ENCODE data around the gene PABPC1L2A. TPM values are rescaled to one million over a fixed set of nuclear protein-coding genes. Genes with fewer than 3 reads are reported as not detected.

PABPC1L2A gene
- total and polyA plus RNA-seq, 2 experiments from 2014 or later, result 0.26 to 1.0 TPM

GRCh38 chrX:73068467-73069364, 10.6 kb downstream of the PABPC1L2A start:
- Histone ChIP-seq H3K27ac (ENCODE audit: low read depth) (no peak overlapping the region), H3K4me1 (ENCODE audit: insufficient read depth) (no peaks in the 10 kb centered on the region), H3K79me2 (replicated peaks; ENCODE audit: insufficient read depth) (no peaks in the 10 kb centered on the region), H3F3A (replicated peaks; ENCODE audit: low read depth) (no peaks in the 10 kb centered on the region), H2AFZ (no peak overlapping the region), H3K36me3 (ENCODE audit: insufficient read depth) (no peaks in the 10 kb centered on the region), H3K9me2 (ENCODE audit: insufficient read depth) (no peaks in the 10 kb centered on the region), H3K4me2 (no peak overlapping the region), H3K27me3 (ENCODE audit: insufficient read depth) (no peaks in the 10 kb centered on the region), H4K20me1 (replicated peaks; ENCODE audit: insufficient read depth) (no peaks in the 10 kb centered on the region), H3K4me3 (no peak overlapping the region)
- no peaks in the 10 kb centered on the region for H3K27me3 Mint-ChIP-seq (ENCODE audit: insufficient read depth, low read depth, poor library complexity)
- H3K4me3 Mint-ChIP-seq, result no peak overlapping the region
- H3K27ac Mint-ChIP-seq, result no peak overlapping the region
- H3K9me3 Mint-ChIP-seq, result peaks cover 28% of the 10 kb centered on the region
- TF ChIP-seq STAT1 (IDR thresholded peaks at IDR 0.05; ENCODE audit: unreplicated experiment) (no peak), ZNF331 (CRISPR knock-in tag; IDR thresholded peaks at IDR 0.05; ENCODE audit: low read depth) (no peak), CREB1 (CRISPR knock-in tag; IDR thresholded peaks at IDR 0.05; ENCODE audit: low read depth) (no peak), ETS1 (IDR thresholded peaks at IDR 0.05) (no peak), ZNF462 (CRISPR knock-in tag; IDR thresholded peaks at IDR 0.05) (no peak), ZNF114 (CRISPR knock-in tag; IDR thresholded peaks at IDR 0.05) (no peak), JUNB (IDR thresholded peaks at IDR 0.05; ENCODE audit: unreplicated experiment) (no peak), EZH2phosphoT487 (IDR thresholded peaks at IDR 0.05; ENCODE audit: unreplicated experiment) (no peak), POLR2AphosphoS5 (IDR thresholded peaks at IDR 0.05; ENCODE audit: low read depth) (no peak), EZH2 (IDR thresholded peaks at IDR 0.05; ENCODE audit: low read depth, unreplicated experiment) (no peak)
- TF ChIP-seq, protein P1, sequence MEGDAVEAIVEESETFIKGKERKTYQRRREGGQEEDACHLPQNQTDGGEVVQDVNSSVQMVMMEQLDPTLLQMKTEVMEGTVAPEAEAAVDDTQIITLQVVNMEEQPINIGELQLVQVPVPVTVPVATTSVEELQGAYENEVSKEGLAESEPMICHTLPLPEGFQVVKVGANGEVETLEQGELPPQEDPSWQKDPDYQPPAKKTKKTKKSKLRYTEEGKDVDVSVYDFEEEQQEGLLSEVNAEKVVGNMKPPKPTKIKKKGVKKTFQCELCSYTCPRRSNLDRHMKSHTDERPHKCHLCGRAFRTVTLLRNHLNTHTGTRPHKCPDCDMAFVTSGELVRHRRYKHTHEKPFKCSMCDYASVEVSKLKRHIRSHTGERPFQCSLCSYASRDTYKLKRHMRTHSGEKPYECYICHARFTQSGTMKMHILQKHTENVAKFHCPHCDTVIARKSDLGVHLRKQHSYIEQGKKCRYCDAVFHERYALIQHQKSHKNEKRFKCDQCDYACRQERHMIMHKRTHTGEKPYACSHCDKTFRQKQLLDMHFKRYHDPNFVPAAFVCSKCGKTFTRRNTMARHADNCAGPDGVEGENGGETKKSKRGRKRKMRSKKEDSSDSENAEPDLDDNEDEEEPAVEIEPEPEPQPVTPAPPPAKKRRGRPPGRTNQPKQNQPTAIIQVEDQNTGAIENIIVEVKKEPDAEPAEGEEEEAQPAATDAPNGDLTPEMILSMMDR (conservative IDR thresholded peaks at IDR 0.05; ENCODE audit: low read depth in 2 of 2), result no peak
- TF ChIP-seq, protein P2, sequence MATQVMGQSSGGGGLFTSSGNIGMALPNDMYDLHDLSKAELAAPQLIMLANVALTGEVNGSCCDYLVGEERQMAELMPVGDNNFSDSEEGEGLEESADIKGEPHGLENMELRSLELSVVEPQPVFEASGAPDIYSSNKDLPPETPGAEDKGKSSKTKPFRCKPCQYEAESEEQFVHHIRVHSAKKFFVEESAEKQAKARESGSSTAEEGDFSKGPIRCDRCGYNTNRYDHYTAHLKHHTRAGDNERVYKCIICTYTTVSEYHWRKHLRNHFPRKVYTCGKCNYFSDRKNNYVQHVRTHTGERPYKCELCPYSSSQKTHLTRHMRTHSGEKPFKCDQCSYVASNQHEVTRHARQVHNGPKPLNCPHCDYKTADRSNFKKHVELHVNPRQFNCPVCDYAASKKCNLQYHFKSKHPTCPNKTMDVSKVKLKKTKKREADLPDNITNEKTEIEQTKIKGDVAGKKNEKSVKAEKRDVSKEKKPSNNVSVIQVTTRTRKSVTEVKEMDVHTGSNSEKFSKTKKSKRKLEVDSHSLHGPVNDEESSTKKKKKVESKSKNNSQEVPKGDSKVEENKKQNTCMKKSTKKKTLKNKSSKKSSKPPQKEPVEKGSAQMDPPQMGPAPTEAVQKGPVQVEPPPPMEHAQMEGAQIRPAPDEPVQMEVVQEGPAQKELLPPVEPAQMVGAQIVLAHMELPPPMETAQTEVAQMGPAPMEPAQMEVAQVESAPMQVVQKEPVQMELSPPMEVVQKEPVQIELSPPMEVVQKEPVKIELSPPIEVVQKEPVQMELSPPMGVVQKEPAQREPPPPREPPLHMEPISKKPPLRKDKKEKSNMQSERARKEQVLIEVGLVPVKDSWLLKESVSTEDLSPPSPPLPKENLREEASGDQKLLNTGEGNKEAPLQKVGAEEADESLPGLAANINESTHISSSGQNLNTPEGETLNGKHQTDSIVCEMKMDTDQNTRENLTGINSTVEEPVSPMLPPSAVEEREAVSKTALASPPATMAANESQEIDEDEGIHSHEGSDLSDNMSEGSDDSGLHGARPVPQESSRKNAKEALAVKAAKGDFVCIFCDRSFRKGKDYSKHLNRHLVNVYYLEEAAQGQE (IDR thresholded peaks at IDR 0.05; ENCODE audit: unreplicated experiment), result no peak
- ATAC-seq, result no peak
- DNase-seq (ENCODE audit: low spot score), result no peak
- no peaks in the 10 kb centered on the region for H3K4me1 Mint-ChIP-seq
- peaks cover 8% of the 10 kb centered on the region; the same call in 2 of the 3 replicates for H3K36me3 Mint-ChIP-seq (ENCODE audit: low read depth)

Measured in GM23338 (cell line).